DND-41 (cell line): ENCODE results near the gene DENND4B.

Experiments used
- ATAC-seq: fragments of 200-7000 bp; cut with Tn5 transposase; 3 replicates; pipeline ENCODE4 v1.9.1; 2021; ENCODE audit warnings: low read depth; ENCODE audit not compliant: insufficient read depth
- DNase-seq: peaks from one replicate; pipeline ENCODE4 v3.0.0-alpha.2; 2020
- H2AFZ ChIP-seq: 2 replicates; pipeline ENCODE4 v1.6.0; 2012; ENCODE audit warnings: low read depth, low read length
- H3K27ac ChIP-seq: 2 replicates; pipeline ENCODE4 v1.5.1; 2012; ENCODE audit warnings: low read length, inconsistent platforms
- H3K27me3 ChIP-seq: fragments of 200-600 bp; sonication (generic); 2 replicates; pipeline ENCODE4 v1.6.0; 2012; ENCODE audit warnings: low read length, mild to moderate bottlenecking, inconsistent platforms; ENCODE audit not compliant: insufficient read depth, poor library complexity
- H3K36me3 ChIP-seq: 2 replicates; pipeline ENCODE4 v1.5.1; 2012; ENCODE audit warnings: low read length, inconsistent platforms; ENCODE audit not compliant: insufficient read depth
- H3K4me1 ChIP-seq: 2 replicates; pipeline ENCODE4 v1.5.1; 2012; ENCODE audit warnings: mild to moderate bottlenecking, low read length; ENCODE audit not compliant: insufficient read depth
- H3K4me2 ChIP-seq: 2 replicates; pipeline ENCODE4 v1.6.0; 2012; ENCODE audit warnings: mild to moderate bottlenecking, moderate library complexity, low read length, inconsistent platforms; ENCODE audit not compliant: insufficient read depth
- H3K4me3 ChIP-seq, 2 experiments: fragments of 200-600 bp in 1 of 2; shearing (Covaris generic) in 1 of 2; 2 replicates each; pipeline ENCODE4 v1.5.1; 2012 to 2016; ENCODE audit warnings: inconsistent platforms in 2 of 2, low read length in 2 of 2, mild to moderate bottlenecking in 2 of 2, low read depth in 1 of 2, moderate library complexity in 1 of 2
- H3K79me2 ChIP-seq: 2 replicates; pipeline ENCODE4 v1.6.0; 2012; ENCODE audit warnings: low read length, inconsistent platforms; ENCODE audit not compliant: insufficient read depth
- H3K9ac ChIP-seq: 2 replicates; pipeline ENCODE4 v1.6.0; 2012; ENCODE audit warnings: low read depth, mild to moderate bottlenecking, inconsistent platforms, low read length, moderate library complexity
- H3K9me3 ChIP-seq: 2 replicates; pipeline ENCODE4 v1.5.1; 2012; ENCODE audit warnings: low read length, moderate library complexity, mild to moderate bottlenecking, inconsistent platforms; ENCODE audit not compliant: insufficient read depth, severe bottlenecking
- H4K20me1 ChIP-seq: 2 replicates; pipeline ENCODE4 v1.6.0; 2012; ENCODE audit warnings: low read length; ENCODE audit not compliant: insufficient read depth
- EZH2 ChIP-seq: IDR thresholded peaks from 3 replicates; pipeline ENCODE4 v1.6.1; 2012; ENCODE audit warnings: borderline replicate concordance, low read depth, mild to moderate bottlenecking, moderate library complexity, low read length, inconsistent platforms; ENCODE audit not compliant: severe bottlenecking
- TF ChIP-seq, protein P1 (sequence below): IDR thresholded peaks from 2 replicates; pipeline ENCODE4 v1.5.1; 2012; ENCODE audit warnings: borderline replicate concordance, low read length, moderate library complexity, mild to moderate bottlenecking; ENCODE audit not compliant: poor library complexity, severe bottlenecking; ENCODE audit errors: extremely low read depth

The DENND4B gene

DNA sequence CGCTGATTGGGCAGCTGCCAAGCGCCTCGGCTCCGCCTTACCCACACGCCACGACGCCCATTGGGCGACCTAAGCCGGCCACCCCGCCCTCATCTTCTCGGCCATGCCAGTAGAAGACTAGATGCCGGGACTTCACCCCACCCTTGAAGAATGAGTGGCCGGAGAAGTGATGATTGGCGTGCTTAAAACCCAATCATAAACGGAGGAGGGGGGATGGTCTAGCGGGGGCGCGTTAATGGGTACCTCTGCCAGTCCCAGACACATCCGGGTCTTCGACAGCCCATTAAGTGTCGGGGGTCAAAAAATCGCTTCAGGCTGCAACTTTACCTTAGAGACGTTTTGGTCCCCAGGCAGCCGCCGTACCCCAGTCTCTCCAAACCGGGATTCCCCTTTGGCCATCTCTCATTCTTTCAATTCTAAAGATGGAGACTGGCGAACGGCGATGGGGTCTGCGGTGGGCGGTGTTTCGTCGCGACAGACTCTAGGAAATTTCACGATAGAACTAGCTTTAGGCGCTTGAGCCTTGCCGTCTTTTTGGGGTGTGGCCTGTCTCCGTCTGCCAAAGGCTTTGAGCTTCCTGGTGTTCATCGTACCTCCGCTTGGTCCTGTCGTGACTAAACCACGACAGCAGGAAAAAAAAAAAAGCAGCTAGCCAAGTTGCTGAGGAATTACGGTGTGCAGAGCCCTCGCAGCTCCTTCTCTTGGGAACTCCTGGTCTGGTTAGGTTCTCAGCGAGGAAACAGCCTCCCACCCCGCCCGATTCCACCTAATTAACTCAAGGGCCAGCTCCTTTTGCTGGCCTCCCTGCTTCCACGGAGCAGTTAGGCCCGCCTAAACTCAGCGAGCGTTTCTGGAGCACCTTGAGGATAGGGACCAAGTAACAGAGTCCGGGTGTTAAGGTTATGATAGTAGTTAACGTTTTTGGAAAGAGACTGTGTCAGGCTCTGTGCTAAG lies 23.3 kb downstream of the DENND4B start, which contains the start of gene GATAD2B:
Gene GATAD2B, minus strand, starts transcription at position 1 of the 954 bp plus-strand sequence. CDS start 94,625 bp downstream, outside the sequence.
- DNase-seq (peak; percentile 100), ATAC-seq (peak; percentile 92)
- Histone ChIP-seq H3K36me3 (peaks cover 21% of the 10 kb centered on the region), H3K9ac (peak within 1 kb of the TSS; percentile 80), H3K27me3 (no peaks in the 10 kb centered on the region), H3K79me2 (peaks cover 58% of the 10 kb centered on the region), H3K4me3 (peak within 1 kb of the TSS; percentile 94 to 95), H3K4me2 (peak within 1 kb of the TSS; percentile 82), H4K20me1 (peaks cover 36% of the 10 kb centered on the region), H3K4me1 (peaks cover 42% of the 10 kb centered on the region), H3K9me3 (no peaks in the 10 kb centered on the region), H3K27ac (peak within 1 kb of the TSS; percentile 91), H2AFZ (peak within 1 kb of the TSS; percentile 96)
- TF ChIP-seq, protein P1, sequence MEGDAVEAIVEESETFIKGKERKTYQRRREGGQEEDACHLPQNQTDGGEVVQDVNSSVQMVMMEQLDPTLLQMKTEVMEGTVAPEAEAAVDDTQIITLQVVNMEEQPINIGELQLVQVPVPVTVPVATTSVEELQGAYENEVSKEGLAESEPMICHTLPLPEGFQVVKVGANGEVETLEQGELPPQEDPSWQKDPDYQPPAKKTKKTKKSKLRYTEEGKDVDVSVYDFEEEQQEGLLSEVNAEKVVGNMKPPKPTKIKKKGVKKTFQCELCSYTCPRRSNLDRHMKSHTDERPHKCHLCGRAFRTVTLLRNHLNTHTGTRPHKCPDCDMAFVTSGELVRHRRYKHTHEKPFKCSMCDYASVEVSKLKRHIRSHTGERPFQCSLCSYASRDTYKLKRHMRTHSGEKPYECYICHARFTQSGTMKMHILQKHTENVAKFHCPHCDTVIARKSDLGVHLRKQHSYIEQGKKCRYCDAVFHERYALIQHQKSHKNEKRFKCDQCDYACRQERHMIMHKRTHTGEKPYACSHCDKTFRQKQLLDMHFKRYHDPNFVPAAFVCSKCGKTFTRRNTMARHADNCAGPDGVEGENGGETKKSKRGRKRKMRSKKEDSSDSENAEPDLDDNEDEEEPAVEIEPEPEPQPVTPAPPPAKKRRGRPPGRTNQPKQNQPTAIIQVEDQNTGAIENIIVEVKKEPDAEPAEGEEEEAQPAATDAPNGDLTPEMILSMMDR, result no peak
- TF ChIP-seq EZH2, result no peak

DNA sequence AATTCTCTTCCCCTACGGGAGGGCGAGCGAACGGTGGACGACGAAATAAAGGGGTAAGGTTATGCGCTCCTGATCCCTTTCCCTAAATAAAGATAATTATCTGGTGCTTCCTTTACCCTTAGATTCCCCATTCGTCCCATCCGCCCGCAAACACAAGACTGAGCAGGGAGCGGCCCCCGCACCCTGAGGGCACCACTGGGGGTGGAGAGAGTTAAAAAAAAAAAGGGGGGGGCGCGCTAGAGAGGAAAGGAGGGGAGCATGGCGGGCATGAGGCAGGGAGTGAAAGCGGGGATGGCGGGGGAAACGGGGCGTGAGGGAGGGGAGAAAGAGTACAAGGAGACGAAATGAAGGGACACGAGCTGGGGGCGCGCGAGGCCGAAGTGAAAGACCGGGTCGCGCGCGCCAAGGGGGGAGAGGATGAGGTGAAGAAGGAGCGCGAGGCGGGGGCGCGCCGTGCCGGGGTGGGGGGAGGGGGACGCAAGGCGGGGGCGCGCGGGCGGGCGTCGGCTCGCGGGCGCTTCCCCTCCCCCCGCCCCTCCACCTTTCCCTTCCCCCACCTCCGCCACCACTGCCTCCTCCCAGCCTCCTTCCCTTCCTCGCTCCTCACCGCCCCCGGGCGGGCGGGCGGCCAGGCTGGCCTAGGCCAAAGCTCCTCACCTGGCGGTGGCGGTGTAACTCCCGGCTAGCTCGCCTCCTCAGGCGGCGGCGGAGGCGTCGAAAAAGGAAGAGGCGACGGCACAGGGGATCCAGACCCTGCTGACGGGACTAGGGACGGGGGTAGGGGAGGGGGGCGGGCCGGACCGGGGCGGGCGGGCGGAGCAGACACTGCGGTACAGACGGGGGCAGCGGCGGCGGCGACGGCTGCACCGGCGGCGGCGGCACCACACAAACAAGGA lies 24.2 kb downstream of the DENND4B start:
- peaks cover 67% of the 10 kb centered on the region for H3K79me2 ChIP-seq
- ATAC-seq (peak; percentile 33), DNase-seq (peak; percentile 79)

DNA sequence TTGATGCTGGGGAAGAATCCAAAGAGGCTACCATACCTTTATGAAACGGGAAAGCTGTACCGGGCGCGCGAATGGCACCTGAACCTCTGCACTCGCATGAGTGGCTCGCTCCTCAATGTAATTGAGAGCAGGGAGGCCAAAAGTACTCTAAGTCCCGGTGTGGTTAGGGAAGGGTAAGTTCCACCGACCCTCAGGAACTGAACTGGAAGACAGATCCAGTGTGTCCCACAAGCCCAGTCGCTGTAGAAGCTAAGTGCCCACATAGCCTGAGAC lies 24.8 kb downstream of the DENND4B start:
- H3K79me2 ChIP-seq, result peaks cover 73% of the 10 kb centered on the region
- peak overlapping the region; percentile 63; the same call in 1 of the 2 replicates for H2AFZ ChIP-seq
- peak overlapping the region; percentile 87 for H3K27ac ChIP-seq
- H3K27me3 ChIP-seq, result no peaks in the 10 kb centered on the region
- peak overlapping the region; percentile 77 for H3K9ac ChIP-seq
- peak overlapping the region; percentile 82 for H3K4me2 ChIP-seq
- no peak for ATAC-seq
- peak overlapping the region; percentile 94 to 95 for H3K4me3 ChIP-seq
- peaks cover 44% of the 10 kb centered on the region for H4K20me1 ChIP-seq
- peaks cover 27% of the 10 kb centered on the region for H3K36me3 ChIP-seq
- H3K4me1 ChIP-seq, result peaks cover 42% of the 10 kb centered on the region
- DNase-seq, result no peak
- H3K9me3 ChIP-seq, result no peaks in the 10 kb centered on the region
- TF ChIP-seq EZH2, result no peak

More for the DNA sequence above, 24.2 kb downstream of the DENND4B start:
- no peaks in the 10 kb centered on the region for H3K9me3 ChIP-seq
- H2AFZ ChIP-seq, result peak overlapping the region; percentile 89
- H3K27ac ChIP-seq, result peak overlapping the region; percentile 87
- H3K27me3 ChIP-seq, result no peaks in the 10 kb centered on the region
- TF ChIP-seq, protein P1, result peak; percentile 56
- TF ChIP-seq EZH2, result no peak
- peaks cover 44% of the 10 kb centered on the region for H4K20me1 ChIP-seq
- peak overlapping the region; percentile 82 for H3K4me2 ChIP-seq
- peaks cover 42% of the 10 kb centered on the region for H3K4me1 ChIP-seq
- peak overlapping the region; percentile 94 to 95 for H3K4me3 ChIP-seq
- peaks cover 27% of the 10 kb centered on the region for H3K36me3 ChIP-seq
- H3K9ac ChIP-seq, result peak overlapping the region; percentile 77
